Suprapubic skin (tissue), 4 donors: ENCODE data around the gene ZBTB8A.

ENCODE experiments used
- EP300 ChIP-seq: sonication (generic); formaldehyde crosslinking; IDR thresholded peaks from one replicate; pipeline ENCODE4 v1.6.1; 2017; ENCODE audit warnings: antibody characterized with exemption
- POLR2A ChIP-seq, 2 donors: fragments of 450-650 bp; IDR thresholded peaks; one replicate each; pipeline ENCODE4 v1.6.1; 2017; ENCODE audit warnings: antibody characterized with exemption in 2 of 2, mild to moderate bottlenecking in 2 of 2, moderate library complexity in 2 of 2
- POLR2AphosphoS5 ChIP-seq, 3 donors: sonication (generic); formaldehyde crosslinking; IDR thresholded peaks; one replicate each; pipeline ENCODE4 v1.6.1; 2017; ENCODE audit warnings: antibody characterized with exemption in 3 of 3
- TF ChIP-seq, protein P1 (sequence below), 2 donors: fragments of 200-600 bp in 1 of 2; fragments of 450-650 bp in 1 of 2; sonication (generic) in 1 of 2; IDR thresholded peaks; one replicate each; pipeline ENCODE4 v1.5.1; 2016 to 2019; ENCODE audit warnings: antibody characterized with exemption in 2 of 2, mild to moderate bottlenecking in 1 of 2, moderate library complexity in 1 of 2

DNA sequence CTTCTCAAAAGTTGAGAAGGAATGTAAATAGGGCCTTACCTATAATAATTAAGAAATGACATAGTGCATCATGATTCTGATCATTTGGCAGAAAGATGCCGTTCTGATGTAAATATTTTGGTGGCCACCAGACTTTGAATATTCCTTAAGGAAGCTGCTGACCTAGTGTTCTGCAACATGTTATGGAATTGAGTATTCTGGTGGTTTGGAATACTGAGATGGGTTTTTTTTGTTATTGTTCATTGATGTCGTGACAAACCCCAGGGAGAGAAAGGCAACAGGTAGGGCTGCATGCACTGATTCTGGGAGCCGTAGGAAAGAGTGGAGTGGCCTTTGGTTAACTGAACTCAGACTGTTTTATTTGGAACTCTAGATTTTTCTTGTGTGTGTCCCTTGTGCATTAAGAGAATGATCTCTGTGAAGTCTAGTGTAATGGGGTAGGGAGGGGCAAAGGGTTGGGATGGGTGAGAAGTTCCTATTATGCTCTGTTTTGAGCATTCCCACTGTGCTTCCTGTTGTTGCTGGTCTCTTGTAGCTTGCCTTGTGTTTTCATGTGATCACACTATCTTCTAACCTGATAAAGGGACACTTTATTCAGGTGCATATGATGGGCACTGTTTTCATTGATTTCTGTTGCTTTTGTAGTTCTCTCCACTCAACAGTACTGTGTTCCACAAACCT, 49.3 kb upstream of the ZBTB8A start:
- TF ChIP-seq, protein P1, sequence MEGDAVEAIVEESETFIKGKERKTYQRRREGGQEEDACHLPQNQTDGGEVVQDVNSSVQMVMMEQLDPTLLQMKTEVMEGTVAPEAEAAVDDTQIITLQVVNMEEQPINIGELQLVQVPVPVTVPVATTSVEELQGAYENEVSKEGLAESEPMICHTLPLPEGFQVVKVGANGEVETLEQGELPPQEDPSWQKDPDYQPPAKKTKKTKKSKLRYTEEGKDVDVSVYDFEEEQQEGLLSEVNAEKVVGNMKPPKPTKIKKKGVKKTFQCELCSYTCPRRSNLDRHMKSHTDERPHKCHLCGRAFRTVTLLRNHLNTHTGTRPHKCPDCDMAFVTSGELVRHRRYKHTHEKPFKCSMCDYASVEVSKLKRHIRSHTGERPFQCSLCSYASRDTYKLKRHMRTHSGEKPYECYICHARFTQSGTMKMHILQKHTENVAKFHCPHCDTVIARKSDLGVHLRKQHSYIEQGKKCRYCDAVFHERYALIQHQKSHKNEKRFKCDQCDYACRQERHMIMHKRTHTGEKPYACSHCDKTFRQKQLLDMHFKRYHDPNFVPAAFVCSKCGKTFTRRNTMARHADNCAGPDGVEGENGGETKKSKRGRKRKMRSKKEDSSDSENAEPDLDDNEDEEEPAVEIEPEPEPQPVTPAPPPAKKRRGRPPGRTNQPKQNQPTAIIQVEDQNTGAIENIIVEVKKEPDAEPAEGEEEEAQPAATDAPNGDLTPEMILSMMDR (IDR thresholded peaks at IDR 0.05), result no peak
- TF ChIP-seq POLR2AphosphoS5 (IDR thresholded peaks at IDR 0.05), result no peak
- TF ChIP-seq POLR2A (IDR thresholded peaks at IDR 0.05), result no peak
- TF ChIP-seq EP300, result no peak
